K562 (cell line): ENCODE results near the gene HK2.

Experiments used
- CTCF ChIP-seq, 3 experiments: IDR thresholded peaks in 2 of 3; conservative IDR thresholded peaks in 1 of 3; 2 replicates each; pipeline ENCODE4 v1.5.1; 2011 to 2012; ENCODE audit warnings: low read length in 3 of 3, mild to moderate bottlenecking in 3 of 3, control low read depth in 2 of 3, improper control_type of control experiment in 1 of 3, inconsistent platforms in 1 of 3, low read depth in 1 of 3, mixed read lengths in 1 of 3, moderate library complexity in 1 of 3; ENCODE audit not compliant: insufficient read depth in 2 of 3
- CUX1 ChIP-seq: fragments of 200-800 bp; sonication (Bioruptor generic); IDR thresholded peaks from 2 replicates; pipeline ENCODE4 v1.6.1; 2016; ENCODE audit warnings: missing genetic modification characterization, missing compliant biosample characterization
- HNRNPK ChIP-seq: fragments of 200-400 bp; formaldehyde crosslinking; IDR thresholded peaks from one replicate; pipeline ENCODE4 v1.6.1; 2018; ENCODE audit warnings: mild to moderate bottlenecking, low read depth, low read length; ENCODE audit not compliant: poor library complexity, severe bottlenecking
- KHSRP ChIP-seq: fragments of 450-650 bp; IDR thresholded peaks from 2 replicates; pipeline ENCODE4 v1.6.1; 2017
- KLF13 ChIP-seq: fragments of 450-650 bp; IDR thresholded peaks from 2 replicates; pipeline ENCODE4 v1.6.1; 2016; ENCODE audit warnings: missing genetic modification characterization, low read depth, mild to moderate bottlenecking, missing compliant biosample characterization, moderate library complexity, borderline replicate concordance
- NFXL1 ChIP-seq: fragments of 450-650 bp; formaldehyde crosslinking; IDR thresholded peaks from 2 replicates; pipeline ENCODE4 v1.4.0; 2021; ENCODE audit warnings: mild to moderate bottlenecking
- NR3C1 ChIP-seq: sonication (generic); formaldehyde crosslinking; IDR thresholded peaks from 2 replicates; pipeline ENCODE4 v1.8.1; 2022; ENCODE audit warnings: missing genetic modification reagents
- POLR2A ChIP-seq: fragments of 450-650 bp; conservative IDR thresholded peaks from 2 replicates; pipeline ENCODE4 v1.6.1; 2016
- SREBF2 ChIP-seq: sonication (generic); formaldehyde crosslinking; IDR thresholded peaks from 2 replicates; pipeline ENCODE4 v1.4.0; 2020; ENCODE audit warnings: mild to moderate bottlenecking, missing genetic modification reagents
- TAF1 ChIP-seq: IDR thresholded peaks from 2 replicates; pipeline ENCODE4 v1.6.1; 2011; ENCODE audit warnings: mild to moderate bottlenecking, low read length, moderate library complexity; ENCODE audit not compliant: insufficient read depth, control insufficient read depth, severe bottlenecking; ENCODE audit errors: extremely low read depth
- ZNF197 ChIP-seq: fragments of 200-800 bp; sonication (Bioruptor generic); IDR thresholded peaks from 2 replicates; pipeline ENCODE4 v1.6.1; 2016; ENCODE audit warnings: low read depth, missing genetic modification characterization, missing compliant biosample characterization
- ZNF445 ChIP-seq: fragments of 250-450 bp; sonication (Bioruptor Pico); IDR thresholded peaks from 2 replicates; pipeline ENCODE4 v1.4.0; 2020; ENCODE audit warnings: low read depth, mild to moderate bottlenecking, moderate library complexity
- ZNF584 ChIP-seq: fragments of 200-800 bp; sonication (Bioruptor generic); IDR thresholded peaks from 2 replicates; pipeline ENCODE4 v1.6.1; 2016; ENCODE audit warnings: low read depth, mild to moderate bottlenecking, missing genetic modification characterization, missing compliant biosample characterization

- no peak for TF ChIP-seq CTCF (IDR thresholded peaks at IDR 0.05 in 2 of 3, conservative IDR thresholded peaks at IDR 0.05 in 1 of 3; ENCODE audit: insufficient read depth in 2 of 3, low read depth in 1 of 3, low read length in 3 of 3)
- TF ChIP-seq SREBF2 (CRISPR knock-in tag): no peak
- TF ChIP-seq ZNF197 (CRISPR knock-in tag): no peak
- TF ChIP-seq KLF13: no peak
- no peak for TF ChIP-seq NFXL1
- TF ChIP-seq ZNF584: no peak
- no peak for TF ChIP-seq ZNF445 (CRISPR knock-in tag)
- TF ChIP-seq TAF1: no peak
- no peak for TF ChIP-seq POLR2A
- TF ChIP-seq CUX1 (CRISPR knock-in tag): no peak
- no peak for TF ChIP-seq NR3C1 (CRISPR knock-in tag)
- no peak for TF ChIP-seq KHSRP
- TF ChIP-seq HNRNPK: no peak
Measured at GRCh38 chr2:74854401-74854800, 20.5 kb downstream of the HK2 start.
